ENCODE measurements around the gene OR6V1.

Gene OR6V1

DNA sequence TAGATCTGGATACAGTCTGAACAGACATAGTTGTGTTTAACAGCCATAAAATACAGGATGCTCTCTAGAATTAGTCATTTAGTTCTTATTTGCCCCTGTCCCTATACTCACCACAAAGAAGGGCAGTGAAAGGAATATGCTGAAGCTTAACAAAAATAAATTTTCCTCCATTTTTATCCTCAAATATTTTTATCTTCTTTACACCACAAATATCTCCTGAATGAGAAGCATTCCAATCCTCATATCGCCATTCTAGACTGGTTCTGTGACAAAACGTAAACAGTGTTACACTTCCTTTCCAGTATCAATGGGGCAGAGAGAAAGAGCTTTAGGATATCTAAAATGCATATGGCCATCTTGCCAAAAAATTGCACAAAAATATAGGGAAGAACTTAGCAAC is 26.8 kb upstream of the OR6V1 start:
- Histone ChIP-seq H3K4me1 (ENCODE audit: low read length) (no peaks in the 10 kb centered on the region), H3K27me3 (replicated peaks; ENCODE audit: insufficient read depth, low read length) (no peaks in the 10 kb centered on the region), H3K9me2 (replicated peaks; ENCODE audit: insufficient read depth, low read length) (0 out of 2 replicates have a peak, but pooled peaks cover 4% of the 10 kb centered on the region), H3K4me3 (ENCODE audit: low read length) (no peak overlapping the region), H3F3A (ENCODE audit: insufficient read depth, low read length) (no peaks in the 10 kb centered on the region), H4K20me1 (ENCODE audit: insufficient read depth, low read length) (no peaks in the 10 kb centered on the region), H3K9ac (ENCODE audit: low read length) (no peak overlapping the region), H3K36me3 (replicated peaks; ENCODE audit: insufficient read depth, low read length) (no peaks in the 10 kb centered on the region), H3K79me2 (ENCODE audit: low read length) (no peaks in the 10 kb centered on the region), H2AFZ (ENCODE audit: low read length) (no peak overlapping the region), H3K4me2 (ENCODE audit: low read depth, low read length) (no peak overlapping the region), H3K9me3 (replicated peaks; ENCODE audit: insufficient read depth, low read length) (no peaks in the 10 kb centered on the region), H3K27ac (ENCODE audit: low read length) (no peak overlapping the region)
- no peak for DNase-seq
- TF ChIP-seq EZH2phosphoT487 (IDR thresholded peaks at IDR 0.05; ENCODE audit: low read length) (no peak), EZH2 (optimal IDR thresholded peaks at IDR 0.05; ENCODE audit: low read depth, low read length) (no peak), CTCF (IDR thresholded peaks at IDR 0.05; ENCODE audit: low read length) (no peak)

DNA sequence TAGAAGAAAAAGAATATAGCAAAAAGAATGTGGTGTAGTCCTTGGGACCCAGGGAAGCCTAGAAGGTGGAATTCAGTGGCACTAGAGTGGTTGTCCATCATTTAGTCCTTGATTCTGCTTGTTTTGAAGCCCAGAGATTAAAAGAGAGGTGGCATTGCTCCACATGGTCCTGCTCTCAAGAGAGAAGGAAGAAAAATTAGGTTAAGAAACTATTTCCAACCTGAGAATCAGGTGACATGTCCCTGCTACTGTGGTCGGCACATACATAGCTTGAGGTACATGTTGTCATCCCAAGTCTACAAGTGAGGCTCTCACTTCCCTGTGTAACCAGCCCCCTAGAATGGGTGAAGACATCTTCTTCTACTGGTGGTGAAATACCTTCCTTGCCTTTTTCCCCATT is 25.1 kb upstream of the OR6V1 start, which contains the start of gene OR9A2:
TSS of gene OR9A2 (minus strand) at position 101 of the 400 bp plus-strand sequence. CDS start at position 101, 0 bp downstream.
- H3K9me2 ChIP-seq (replicated peaks; ENCODE audit: insufficient read depth, low read length), result 0 out of 2 replicates have a peak, but pooled peaks cover 4% of the 10 kb centered on the region
- H3K4me2 ChIP-seq (ENCODE audit: low read depth, low read length), result no peak within 1 kb of the TSS
- H4K20me1 ChIP-seq (ENCODE audit: insufficient read depth, low read length), result no peaks in the 10 kb centered on the region
- no peak within 1 kb of the TSS for H3K9ac ChIP-seq (ENCODE audit: low read length)
- H2AFZ ChIP-seq (ENCODE audit: low read length), result no peak within 1 kb of the TSS
- no peaks in the 10 kb centered on the region for H3F3A ChIP-seq (ENCODE audit: insufficient read depth, low read length)
- H3K9me3 ChIP-seq (replicated peaks; ENCODE audit: insufficient read depth, low read length), result no peaks in the 10 kb centered on the region
- no peaks in the 10 kb centered on the region for H3K27me3 ChIP-seq (replicated peaks; ENCODE audit: insufficient read depth, low read length)
- H3K79me2 ChIP-seq (ENCODE audit: low read length), result no peaks in the 10 kb centered on the region
- no peak within 1 kb of the TSS for H3K27ac ChIP-seq (ENCODE audit: low read length)
- TF ChIP-seq EZH2phosphoT487 (IDR thresholded peaks at IDR 0.05; ENCODE audit: low read length), result no peak
- no peak for TF ChIP-seq CTCF (IDR thresholded peaks at IDR 0.05; ENCODE audit: low read length)
- no peak within 1 kb of the TSS for H3K4me3 ChIP-seq (ENCODE audit: low read length)
- H3K36me3 ChIP-seq (replicated peaks; ENCODE audit: insufficient read depth, low read length), result no peaks in the 10 kb centered on the region
- no peak for DNase-seq
- no peaks in the 10 kb centered on the region for H3K4me1 ChIP-seq (ENCODE audit: low read length)

DNA sequence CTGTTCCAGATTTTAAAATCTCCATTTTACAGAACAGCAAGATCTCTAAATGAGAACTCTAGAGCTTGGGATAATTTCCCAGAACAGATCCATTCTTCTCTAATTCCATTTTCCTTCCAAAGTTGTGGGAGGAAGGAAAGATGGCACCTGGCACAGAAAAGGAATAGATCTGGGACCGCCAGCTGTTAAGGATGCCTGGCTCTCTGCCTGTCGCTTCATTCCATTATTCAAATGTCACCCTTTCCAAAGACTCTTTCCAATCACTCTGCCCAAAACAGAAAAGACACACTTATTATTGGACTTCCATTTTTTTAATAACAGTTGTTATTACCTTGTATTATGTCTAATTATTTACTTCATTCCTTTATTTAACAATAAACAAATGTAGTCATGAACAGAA is 24.5 kb upstream of the OR6V1 start:
- H3K4me2 ChIP-seq (ENCODE audit: low read depth, low read length), result no peak overlapping the region
- H3K9me2 ChIP-seq (replicated peaks; ENCODE audit: insufficient read depth, low read length), result 0 out of 2 replicates have a peak, but pooled peaks cover 4% of the 10 kb centered on the region
- H4K20me1 ChIP-seq (ENCODE audit: insufficient read depth, low read length), result no peaks in the 10 kb centered on the region
- H3K9me3 ChIP-seq (replicated peaks; ENCODE audit: insufficient read depth, low read length), result no peaks in the 10 kb centered on the region
- TF ChIP-seq CTCF (IDR thresholded peaks at IDR 0.05; ENCODE audit: low read length), result no peak
- no peak for TF ChIP-seq EZH2phosphoT487 (IDR thresholded peaks at IDR 0.05; ENCODE audit: low read length)
- no peak for TF ChIP-seq EZH2 (optimal IDR thresholded peaks at IDR 0.05; ENCODE audit: low read depth, low read length)
- no peaks in the 10 kb centered on the region for H3F3A ChIP-seq (ENCODE audit: insufficient read depth, low read length)
- no peaks in the 10 kb centered on the region for H3K79me2 ChIP-seq (ENCODE audit: low read length)
- no peaks in the 10 kb centered on the region for H3K4me1 ChIP-seq (ENCODE audit: low read length)
- no peaks in the 10 kb centered on the region for H3K36me3 ChIP-seq (replicated peaks; ENCODE audit: insufficient read depth, low read length)
- H3K27ac ChIP-seq (ENCODE audit: low read length), result no peak overlapping the region
- DNase-seq, result no peak
- H3K4me3 ChIP-seq (ENCODE audit: low read length), result no peak overlapping the region
- H3K9ac ChIP-seq (ENCODE audit: low read length), result no peak overlapping the region
- no peak overlapping the region for H2AFZ ChIP-seq (ENCODE audit: low read length)
- no peaks in the 10 kb centered on the region for H3K27me3 ChIP-seq (replicated peaks; ENCODE audit: insufficient read depth, low read length)

Measured in MM.1S (cell line).